Kidney capillary endothelial cell (primary cell): Measurements from ENCODE around the gene PIK3R3.
"Not testable (repeated sequence)": the region's sequence is repeated elsewhere in the genome, so short reads cannot be mapped to it uniquely, and the experiment has no call there.

Source experiments
- DNase-seq: peaks from one replicate; pipeline ENCODE4 v3.0.0-alpha.2; 2018; ENCODE audit warnings: low spot score

Gene PIK3R3

DNA sequence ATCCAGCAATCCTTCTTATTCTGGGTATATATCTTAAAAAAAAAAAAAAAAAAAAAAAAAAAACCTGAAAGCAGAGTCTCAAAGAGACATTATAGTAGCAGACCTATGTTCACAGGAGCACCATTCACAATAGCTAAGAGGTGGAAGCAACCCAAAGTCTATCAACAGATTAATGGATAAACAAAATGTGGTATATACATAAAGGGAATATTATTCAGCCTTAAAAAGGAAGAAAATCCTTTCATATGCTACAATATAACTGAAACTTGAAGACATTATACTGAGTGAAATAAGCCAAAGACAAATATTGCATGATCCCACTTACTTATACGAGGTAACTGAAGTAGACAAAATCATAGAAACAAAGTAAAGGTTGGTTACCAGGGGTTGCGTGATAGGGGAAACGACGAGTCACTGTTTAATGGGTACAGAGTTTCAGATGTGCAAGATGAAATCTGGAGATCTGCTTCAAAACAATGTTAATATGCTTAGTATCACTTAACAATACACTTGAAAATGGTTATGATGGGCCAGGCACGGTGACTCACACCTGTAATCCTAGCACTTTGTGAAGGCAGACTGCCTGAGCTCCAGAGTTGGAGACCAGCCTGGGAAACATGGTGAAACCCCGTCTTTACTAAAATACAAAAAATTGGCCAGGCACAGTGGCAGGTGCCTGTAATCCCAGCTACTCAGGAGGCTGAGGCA, 29.5 kb downstream of the PIK3R3 start:
- no peak for DNase-seq

DNA sequence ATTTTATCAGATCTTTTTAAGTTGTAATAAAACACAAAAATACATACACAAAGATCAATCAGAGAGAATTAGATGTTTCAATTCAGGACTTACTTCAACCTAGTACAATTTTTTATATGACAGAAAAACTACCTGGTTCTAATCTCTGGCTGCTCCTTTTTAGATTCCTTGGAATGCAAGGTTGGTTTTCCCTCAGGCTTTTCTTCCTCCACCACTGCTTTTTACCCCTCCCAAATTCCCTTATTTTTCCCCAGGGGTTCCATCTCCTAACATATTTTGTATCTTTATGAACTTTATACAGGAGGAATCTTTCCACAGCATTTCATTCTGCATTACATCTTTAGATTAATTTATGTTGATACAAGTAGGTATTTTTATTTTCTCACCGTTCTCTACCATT, 33.2 kb downstream of the PIK3R3 start:
- no peak for DNase-seq

DNA sequence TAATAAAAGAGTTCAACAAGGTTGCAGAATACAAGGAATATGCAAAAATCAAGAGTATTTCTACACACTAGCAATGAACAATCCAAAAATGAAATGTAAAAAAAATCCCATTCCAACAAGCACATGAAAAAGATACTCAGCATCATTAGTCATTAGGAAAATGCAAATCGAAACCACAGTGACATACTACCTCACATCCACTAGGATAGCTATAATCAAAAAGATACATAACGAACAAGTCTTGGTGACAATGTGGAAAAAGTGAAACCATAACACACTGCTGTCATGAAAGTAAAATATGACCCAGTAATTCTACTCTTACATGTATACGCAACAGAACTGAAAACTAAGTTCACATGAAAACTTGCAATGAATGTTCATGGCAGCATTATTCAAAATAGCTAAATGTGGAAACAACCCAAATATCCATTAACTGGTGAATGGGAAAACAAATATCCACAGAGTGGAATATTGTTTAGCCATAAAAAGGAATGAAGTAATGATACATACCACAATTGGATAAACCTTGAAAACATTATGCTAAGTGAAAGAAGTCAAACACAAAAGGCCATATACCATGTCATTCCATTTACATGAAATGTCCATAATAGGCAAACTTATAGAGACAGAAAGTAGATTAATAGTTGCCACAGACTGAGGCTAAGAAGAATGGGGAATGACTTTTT, 34.3 kb downstream of the PIK3R3 start:
- DNase-seq: no peak

DNA sequence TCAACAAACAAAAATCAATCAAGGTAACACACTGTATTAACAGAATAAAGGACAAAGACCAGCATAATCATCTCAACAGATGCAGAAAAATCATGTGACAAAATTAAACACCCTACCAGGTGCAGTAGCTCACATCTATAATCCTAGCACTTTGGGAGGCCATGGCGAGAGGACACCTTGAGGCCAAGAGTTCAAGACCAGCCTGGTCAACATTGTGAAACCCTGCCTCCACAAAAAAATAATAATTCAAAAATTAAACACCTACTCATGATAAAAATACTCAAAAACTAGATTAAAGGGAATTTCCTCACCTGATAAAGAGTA, 35.3 kb downstream of the PIK3R3 start:
- no peak for DNase-seq

DNA sequence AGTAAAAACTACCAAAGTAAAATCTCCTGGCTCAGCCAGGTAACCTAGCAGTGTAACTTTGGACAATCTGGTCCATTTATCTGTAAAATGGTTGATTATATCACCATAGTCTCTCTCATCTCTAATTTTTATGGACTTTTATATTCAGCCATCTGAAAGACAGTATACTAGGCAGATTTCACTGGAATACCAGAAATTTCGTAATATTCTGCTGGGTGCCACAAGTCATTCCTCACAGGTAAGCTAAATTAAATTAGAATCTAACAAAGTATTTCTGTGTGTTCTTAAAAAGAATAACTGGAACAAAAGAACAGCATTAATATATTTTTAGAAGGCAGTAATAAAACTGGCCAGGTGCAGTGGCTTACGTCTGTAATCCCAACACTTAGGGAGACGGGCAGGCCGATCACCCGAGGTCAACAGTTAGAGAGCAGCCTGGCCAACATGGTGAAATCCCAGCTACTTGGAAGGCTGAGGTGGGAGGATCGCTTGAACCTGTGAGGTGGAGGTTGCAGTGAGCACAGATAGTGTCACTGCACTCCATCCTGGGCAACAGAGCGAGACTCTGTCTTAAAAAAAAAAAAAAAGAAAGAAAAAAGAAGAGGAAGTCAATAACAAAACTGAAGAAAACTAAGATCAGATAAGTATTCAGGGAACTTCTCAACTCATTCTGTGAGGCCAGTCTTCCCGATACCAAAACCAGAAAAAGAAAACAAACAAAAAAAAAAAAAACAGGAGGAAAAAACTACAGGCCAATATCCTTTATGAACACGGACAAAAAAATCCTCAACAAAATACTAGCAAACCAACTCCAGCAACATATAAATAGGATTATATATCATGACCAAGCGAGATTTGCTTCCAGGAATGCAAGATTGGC, 35.9 kb downstream of the PIK3R3 start:
- no peak for DNase-seq

DNA sequence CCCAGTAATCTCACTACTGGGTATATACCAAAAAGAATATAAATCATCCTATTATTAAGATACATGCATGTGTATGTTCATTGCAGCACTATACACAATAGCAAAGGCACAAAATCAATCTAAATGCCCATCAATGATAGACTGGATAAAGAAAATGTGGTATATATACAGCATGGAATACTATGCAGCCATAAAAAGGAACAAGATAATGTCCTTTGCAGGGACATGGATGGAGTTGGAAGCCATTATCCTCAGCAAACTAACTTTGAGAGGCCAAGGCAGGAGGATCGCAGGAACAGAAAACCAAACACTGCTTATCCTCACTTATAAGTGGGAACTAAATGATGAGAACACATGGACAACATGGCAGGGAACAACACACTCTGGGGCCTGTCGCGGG, 37.3 kb downstream of the PIK3R3 start:
- not testable (repeated sequence) for DNase-seq

DNA sequence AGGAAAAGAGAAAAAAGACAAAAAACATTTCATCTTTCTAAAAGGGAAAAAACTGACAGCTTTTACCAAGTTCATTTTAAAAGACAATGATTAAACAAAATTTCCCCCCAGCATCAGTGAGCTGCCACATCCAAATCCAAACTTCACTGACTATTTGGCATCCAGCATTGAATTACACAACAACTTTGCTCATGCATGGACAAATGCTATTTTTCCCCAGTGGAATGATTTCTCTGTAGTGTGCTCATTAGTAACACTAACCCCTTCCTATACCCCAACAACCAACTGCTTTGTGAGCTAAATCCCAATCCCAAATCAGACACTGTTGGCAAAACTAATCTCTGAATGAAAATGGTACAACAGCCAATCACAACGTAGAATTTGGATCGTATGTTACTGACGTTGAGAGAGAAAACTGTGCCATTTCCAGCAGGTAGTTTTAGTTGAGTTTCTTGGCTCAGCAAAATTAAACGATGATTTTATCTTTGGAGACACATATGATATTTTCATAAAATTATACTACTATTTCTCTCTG, 37.9 kb downstream of the PIK3R3 start:
- DNase-seq: no peak

DNA sequence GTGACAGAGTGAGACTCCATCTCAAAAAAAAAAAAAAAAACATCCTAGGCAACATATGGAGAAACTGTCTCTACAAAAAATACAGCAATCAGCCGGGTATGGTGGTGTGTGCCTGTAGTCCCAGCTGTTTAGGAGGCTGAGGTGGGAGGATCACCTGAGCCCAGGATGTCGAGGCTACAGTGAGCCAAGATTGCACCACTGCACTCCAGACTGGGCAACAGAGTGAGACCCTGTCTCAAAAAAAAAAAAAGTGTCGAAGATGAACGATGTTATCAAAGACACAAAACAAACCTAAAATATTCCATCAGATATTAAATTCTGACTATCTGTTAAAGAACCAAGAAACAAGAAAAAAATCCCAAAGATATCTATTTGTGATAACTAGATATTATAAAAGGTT, 38.6 kb downstream of the PIK3R3 start:
- not testable (repeated sequence) for DNase-seq

DNA sequence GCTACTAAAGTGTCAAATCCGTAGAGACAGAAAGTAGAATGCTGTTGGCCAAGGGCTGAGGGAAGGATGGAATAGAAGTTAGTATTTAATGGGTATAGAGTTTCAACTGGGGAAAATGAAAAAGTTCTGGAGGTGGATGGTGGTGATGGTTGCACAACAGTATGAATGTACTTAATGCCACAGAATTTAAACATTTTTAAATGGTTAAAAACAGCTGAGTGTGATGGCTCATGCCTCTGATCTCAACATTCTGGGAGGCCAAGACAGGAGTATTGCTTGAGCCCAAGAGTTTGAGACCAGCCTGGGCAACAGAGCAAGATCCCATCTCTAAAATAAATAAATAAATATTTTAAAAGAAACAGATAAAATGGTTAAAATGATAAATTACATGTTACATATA, 44.5 kb downstream of the PIK3R3 start:
- DNase-seq: no peak

DNA sequence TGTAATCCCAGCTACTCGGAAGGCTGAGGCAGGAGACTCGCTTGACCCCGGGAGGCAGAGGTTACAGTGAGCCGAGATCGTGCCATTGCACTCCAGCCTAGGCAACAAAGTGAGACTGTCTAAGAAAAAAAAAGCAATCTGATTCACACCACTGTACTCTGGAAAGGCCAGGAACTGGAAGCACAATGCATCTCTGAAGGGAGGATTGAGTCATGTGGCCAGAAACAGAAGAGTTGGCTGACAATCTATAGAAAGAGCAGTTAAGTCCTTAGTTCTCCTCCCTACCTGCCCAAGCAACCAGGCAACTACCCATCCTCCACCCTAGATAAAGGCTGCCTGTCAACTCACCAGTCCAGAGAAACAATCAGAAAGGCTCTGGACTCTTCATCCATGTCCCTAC, 45.9 kb downstream of the PIK3R3 start:
- DNase-seq: no peak

DNA sequence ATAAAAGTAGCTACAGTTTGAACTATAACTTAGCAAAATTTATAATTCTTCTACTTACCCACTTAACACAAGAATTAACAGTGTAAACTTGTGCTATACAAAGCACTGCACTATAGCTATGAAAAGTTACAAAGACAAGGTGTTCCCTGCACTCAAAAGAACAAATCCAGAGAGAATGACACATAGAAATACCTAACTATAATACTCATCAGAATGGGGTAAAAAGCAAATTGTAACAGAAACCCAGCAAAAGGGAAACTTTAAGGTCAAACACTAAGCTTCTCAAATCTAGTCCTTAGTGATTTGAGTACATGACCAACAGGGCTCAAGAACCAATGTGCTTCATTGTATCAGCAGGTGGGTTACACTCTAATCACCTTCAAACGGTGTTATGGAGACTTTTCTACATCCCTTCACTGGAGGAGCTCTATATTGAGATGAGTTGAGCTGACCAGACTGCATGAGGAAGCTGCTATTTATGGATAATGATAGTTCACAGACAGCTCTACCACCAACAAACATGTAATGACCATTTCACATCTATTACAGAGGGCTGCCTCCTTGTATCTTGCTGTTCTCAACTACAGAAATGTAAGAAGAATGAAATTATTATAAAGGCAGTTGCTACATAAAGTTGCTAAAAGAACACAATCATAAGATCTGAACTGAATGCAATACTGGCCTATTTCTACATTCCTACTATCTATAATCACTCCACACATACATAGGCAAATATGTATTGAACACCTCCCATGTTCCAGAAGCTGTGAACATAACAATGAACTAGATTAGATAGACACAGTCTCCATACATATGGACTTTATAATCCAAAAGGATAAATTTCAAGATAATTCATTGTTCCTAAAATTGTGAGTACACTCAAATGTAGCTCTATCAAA, 47.6 kb downstream of the PIK3R3 start:
- no peak for DNase-seq

DNA sequence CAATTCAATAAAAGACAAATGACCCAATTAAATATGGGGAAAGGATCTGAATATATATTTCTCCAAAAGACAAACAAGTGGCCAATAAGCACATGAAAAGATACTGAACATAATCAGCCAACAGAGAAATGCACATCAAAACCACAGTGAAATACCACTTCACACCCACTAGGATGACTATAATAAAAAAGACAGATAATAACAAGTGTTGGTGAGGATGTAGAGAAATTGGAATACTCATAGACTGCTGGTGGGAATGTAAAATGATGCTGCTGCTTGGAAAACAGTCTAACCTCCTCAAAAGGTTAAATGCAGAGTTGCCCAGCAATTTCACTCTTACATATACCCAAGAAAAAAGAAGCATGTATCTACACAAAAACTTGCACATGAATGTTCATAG, 48.9 kb downstream of the PIK3R3 start:
- DNase-seq: no peak

DNA sequence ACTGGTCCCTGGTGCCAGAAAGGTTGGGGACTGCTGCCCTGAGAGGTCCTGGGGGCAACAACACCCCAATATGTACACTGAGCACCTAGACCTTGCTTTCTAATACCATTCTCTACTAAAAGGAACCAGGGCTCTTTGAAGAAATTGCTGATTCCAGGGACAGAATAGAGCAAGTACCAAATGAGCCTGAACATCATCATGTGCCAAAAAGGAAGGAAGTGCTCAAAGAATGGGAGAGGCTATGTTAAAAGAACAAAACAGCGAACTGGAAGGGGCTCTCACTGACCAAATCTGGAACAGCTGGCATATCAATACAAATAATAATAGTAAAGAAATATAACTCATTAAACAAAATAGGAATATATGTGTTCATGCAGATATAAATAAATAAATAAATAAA, 50.8 kb downstream of the PIK3R3 start:
- no peak for DNase-seq

DNA sequence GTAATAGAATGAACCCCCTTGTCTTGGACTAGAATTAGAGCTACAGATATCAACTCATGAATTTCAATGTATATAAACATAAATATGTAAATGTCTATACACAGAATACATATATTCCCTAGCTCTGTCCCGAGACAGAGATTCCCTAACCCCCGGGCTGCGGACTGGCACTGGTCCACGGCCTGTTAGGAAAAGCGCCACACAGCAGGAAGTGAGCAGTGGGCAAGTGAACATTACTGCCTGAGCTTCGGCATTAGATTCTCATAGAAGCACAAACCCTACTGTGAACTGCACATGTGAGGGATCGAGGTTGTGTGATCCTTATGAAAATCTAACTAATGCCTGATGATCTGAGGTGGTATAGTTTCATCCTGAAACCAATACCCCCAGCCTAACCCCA, 51.2 kb downstream of the PIK3R3 start:
- no peak for DNase-seq

DNA sequence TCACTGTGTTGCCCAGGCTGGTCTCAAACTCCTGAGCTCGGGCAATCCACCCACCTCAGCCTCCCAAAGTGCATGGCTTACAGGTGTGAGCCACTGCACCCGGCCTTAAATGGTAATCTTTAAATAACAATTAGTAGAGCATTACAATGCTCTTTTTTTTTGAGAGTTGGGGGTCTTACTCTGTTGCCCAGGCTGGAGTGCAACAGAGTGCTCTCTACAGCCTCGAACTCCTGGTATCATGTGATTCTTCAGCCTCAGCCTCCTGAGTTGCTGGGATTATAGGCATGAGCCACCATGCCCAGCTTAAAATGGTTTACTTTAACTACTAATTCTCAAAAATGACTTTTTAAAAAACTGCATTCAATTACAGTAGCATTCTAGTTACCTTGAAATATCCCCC, 52.2 kb downstream of the PIK3R3 start:
- DNase-seq: no peak

DNA sequence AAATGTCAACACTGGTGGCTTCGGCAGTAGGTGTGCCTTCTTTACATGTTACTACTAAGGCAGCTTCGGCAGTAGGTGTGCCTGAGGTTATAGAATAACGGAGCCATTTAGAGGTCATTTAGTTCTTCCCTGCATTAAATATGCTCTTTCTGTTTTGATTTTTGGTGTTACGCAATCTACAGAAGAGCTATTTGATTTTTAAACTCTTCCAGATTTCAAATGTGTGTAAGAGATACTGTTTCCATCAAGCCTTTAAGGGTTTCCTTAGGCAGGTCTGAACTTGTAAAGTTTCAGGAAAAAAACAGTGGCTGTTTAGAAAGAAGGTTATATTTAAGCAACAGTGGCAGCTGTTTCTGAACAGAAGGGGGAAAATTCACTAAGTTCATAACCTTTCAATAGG, 54.8 kb downstream of the PIK3R3 start:
- DNase-seq: no peak

DNA sequence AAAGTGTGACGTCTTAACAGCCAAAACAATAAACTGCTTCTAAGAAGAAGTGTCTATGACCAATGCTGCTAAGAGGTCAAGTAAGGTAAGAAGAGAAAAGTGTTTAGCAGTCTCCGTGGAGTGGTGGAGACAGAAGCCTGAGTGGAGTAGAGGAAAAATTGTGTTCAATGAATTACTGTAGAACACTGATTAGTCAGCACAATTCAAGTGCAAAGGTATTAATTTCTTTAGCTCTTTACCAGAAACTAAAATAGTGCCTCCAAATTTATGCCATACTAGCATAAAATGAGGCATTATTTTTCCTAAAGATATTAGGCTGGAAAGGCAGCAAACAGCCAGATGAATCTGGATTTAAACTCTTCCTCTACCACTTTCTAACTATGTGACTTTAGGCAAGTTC, 56.1 kb downstream of the PIK3R3 start:
- no peak for DNase-seq

DNA sequence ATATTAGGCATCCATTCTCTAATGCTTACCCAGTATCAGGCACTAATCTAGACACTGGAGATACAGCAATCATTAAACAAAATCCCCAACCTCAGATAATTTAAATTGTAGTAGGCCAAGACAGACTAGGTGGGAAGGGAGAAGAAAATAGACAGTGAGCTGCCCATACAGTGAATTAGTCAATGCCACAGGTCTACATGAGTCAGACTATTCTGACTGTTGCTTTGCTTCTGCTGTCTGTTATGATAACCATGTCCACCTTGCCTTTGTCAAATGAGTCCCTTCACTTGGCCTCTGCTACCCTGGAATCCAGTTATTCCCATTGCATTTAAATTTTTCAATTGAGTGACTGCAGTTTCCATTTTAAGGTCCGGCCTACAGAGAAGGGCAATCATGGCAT, 59.5 kb downstream of the PIK3R3 start:
- no peak for DNase-seq

DNA sequence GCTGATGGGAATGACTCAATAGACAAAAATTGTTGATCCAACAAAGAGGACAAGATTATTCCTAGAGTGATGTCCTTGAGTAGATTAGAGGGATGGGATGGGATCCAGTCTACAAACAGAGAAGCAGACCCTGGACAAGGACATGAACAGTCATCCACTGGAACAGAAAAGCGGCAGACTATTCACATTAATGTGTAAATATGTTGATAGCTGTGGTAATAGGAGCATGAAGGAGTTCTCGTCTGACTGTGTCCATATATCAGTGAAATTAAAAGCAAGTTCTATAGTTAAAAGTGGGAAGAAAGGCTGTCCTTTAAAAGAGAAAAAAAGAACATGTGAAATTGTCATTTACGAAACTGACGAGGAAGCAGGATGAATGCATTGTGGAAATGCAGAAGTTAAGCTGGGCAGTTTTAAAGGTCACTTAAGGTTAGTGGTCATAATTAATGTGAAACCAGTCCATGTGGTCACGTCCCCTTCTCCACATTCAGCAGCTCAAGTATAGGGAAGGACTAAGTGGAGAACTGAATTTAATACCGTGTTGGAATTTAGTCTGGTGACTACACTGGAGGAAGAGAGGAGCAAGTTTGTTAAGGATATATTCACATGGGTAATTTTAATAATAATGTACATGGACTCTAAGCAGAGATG, 62.1 kb downstream of the PIK3R3 start:
- no peak for DNase-seq

DNA sequence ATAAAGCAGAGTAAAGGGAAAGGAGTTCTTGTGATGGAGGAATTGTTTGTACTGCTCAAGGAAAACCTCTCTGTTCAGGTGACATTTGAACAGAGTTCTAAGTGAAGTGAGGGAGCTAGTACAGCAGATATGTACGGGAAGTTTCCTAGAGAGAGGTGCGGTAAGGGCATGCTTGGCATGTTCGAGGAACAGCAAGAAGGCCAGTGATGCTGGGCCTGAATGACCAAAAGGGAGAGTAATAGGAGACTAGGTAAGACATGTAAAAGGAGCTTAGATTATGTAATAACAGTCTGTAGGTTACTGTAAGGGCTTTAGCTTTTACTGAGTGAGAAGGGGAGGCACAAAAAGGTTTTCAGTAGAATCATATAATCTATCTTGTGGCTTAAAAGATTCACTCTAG, 63.9 kb downstream of the PIK3R3 start:
- DNase-seq: no peak

DNA sequence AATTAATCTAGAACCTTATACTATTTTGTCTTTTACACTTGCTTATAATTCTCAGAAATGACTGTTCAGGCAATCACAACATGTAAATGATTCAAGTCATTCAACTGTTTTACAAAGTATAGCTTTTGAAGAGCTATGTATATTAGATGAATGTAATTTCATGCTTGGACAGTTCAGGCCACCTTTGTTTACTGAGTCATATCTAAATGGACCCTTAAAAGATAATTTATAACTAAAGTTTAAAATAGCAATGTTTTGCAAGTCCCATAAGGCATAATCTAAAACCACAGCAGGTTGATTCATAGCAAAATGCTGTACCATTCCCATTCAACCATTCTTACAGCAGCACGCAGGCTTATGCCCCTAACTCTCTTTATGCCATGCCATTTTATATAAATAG, 64.8 kb downstream of the PIK3R3 start:
- no peak for DNase-seq
